Uterus (tissue), 2 donors: ENCODE measurements around the gene NUDT21.

Experiments used
- CTCF ChIP-seq, 4 experiments: fragments of 200-600 bp in 2 of 4; fragments of 450-650 bp in 2 of 4; sonication (generic) in 2 of 4; IDR thresholded peaks; one replicate each; pipeline ENCODE4 v1.5.1; 2016 to 2019; ENCODE audit warnings: antibody characterized with exemption in 4 of 4, mild to moderate bottlenecking in 2 of 4, moderate library complexity in 1 of 4
- POLR2A ChIP-seq, 2 donors: fragments of 450-650 bp; IDR thresholded peaks; one replicate each; pipeline ENCODE4 v1.6.1; 2016; ENCODE audit warnings: antibody characterized with exemption in 2 of 2, mild to moderate bottlenecking in 1 of 2, moderate library complexity in 1 of 2

GRCh38 chr16:56491657-56492261 is 40.6 kb upstream of the NUDT21 start:
- TF ChIP-seq CTCF (IDR thresholded peaks at IDR 0.05) (no peak), POLR2A (IDR thresholded peaks at IDR 0.05) (no peak)
